Epithelial cell of esophagus (primary cell): ENCODE data around the gene SHC3.
A peak's percentile ranks its signal among the peaks of the same experiment; 100 is the strongest.

ENCODE experiments used
- DNase-seq: peaks from one replicate; pipeline ENCODE4 v3.0.0; 2010; ENCODE audit warnings: low read depth
- H3K4me3 ChIP-seq: 2 replicates; pipeline ENCODE4 v1.5.1; 2011; ENCODE audit warnings: mild to moderate bottlenecking, low read length, control low read depth
- TF ChIP-seq, protein P1 (sequence below): IDR thresholded peaks from 2 replicates; pipeline ENCODE4 v1.5.1; 2011; ENCODE audit warnings: low read depth, mild to moderate bottlenecking, low read length, control low read depth, inconsistent platforms; ENCODE audit not compliant: insufficient read depth; ENCODE audit errors: missing control alignments

Gene SHC3

DNA sequence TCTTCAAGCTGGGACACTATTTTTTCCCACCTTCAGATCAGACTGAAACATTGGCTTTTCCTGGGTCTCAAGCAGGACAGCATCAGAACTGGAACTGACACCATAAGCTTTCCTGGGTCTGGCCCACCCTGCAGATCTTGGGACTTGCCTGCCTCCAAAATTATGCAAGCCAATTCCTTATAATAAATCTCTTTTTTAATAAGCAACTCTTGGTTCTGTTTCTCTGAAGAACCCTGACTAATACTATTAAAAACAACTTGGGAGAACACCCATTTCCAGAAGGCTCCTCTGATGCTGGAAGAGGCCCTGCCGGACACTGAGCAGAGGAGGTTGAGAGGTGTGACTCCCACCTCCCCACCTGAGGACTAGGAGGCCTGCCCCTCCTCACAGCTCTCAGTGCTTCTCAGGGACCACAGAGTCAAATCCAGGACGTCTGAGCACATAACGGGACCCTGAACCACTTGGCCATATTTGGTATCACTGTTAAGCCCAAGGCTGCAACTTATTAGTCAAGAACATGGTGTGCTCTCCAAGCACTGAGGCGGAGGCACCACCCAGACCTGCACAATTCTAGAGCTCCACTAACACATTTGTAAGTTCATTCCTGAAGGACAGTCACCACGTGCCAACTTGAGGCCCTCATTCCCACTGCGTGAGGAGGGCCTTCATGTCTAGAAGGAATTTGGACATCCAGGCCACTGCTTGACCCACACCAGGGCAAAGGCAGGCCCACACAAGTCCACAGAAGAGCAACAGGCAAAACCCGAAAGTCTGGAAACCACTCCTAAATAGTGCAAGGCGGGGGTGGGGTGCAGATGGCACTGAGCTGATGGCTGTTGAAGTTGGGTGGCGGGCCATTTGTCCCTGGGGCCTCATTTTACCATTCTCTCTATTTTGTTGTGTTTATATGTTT lies 9.5 kb downstream of the SHC3 start:
- no peak overlapping the region for H3K4me3 ChIP-seq
- peak; percentile 71 for DNase-seq
- TF ChIP-seq, protein P1, sequence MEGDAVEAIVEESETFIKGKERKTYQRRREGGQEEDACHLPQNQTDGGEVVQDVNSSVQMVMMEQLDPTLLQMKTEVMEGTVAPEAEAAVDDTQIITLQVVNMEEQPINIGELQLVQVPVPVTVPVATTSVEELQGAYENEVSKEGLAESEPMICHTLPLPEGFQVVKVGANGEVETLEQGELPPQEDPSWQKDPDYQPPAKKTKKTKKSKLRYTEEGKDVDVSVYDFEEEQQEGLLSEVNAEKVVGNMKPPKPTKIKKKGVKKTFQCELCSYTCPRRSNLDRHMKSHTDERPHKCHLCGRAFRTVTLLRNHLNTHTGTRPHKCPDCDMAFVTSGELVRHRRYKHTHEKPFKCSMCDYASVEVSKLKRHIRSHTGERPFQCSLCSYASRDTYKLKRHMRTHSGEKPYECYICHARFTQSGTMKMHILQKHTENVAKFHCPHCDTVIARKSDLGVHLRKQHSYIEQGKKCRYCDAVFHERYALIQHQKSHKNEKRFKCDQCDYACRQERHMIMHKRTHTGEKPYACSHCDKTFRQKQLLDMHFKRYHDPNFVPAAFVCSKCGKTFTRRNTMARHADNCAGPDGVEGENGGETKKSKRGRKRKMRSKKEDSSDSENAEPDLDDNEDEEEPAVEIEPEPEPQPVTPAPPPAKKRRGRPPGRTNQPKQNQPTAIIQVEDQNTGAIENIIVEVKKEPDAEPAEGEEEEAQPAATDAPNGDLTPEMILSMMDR = no peak

DNA sequence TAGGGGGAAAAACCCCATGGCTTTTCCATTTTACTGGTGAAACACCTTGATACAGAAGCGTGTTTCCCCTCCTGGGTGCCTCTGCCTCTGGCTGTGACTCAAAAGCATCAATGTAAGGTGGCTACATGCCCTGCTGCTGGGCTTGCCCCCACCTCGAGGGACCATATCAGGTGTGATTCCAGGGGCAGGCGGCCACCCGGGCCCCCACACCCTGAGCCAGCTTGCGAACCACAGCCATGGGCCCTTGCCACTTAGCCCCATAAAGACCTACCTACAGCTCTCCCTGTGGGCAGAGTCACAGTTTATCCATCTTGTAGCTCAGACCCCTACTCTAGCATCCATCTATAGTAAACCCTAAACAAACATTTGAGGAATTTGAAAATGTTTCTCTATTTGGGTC lies 10.8 kb downstream of the SHC3 start:
- TF ChIP-seq, protein P1 = no peak
- DNase-seq = no peak
- H3K4me3 ChIP-seq = no peak overlapping the region

DNA sequence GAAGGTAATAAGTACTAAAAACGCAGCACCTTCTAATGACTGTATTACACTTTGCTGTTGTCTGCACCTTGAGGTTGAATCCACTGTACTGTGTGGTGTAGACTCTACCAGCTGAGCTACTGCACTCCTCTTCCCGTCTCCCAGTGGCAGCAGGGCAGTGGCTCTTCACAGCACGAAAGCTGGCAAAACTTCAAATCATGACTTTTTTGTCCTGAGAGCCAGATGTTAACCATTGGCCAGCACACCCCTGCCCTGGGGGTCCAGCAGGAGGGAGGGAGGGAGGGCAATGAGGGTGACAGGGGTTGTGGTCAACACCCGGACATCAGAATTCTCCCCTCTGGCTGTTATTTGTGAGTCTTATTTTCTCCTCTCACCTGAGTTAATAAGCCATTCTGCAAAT lies 11.8 kb downstream of the SHC3 start:
- H3K4me3 ChIP-seq = no peak overlapping the region
- no peak for DNase-seq
- TF ChIP-seq, protein P1 = no peak

DNA sequence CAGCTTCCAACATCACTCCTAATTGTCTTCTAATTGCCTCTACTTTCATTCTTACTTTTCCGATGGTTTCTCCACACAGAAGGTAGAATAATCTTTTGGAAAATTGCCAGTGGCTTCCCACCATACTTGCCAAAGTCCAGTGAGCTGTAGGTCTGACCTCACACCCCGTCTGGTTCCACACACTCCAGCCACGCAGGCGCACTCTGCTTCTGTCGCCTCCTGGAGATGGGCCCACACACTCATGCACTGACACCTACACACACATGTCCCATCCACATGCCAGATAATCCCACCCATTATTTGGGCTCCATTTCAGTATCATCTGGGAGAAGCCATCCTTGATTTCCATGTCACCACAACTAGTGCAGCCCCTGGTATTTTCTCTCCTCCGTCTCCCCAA lies 12.7 kb downstream of the SHC3 start:
- H3K4me3 ChIP-seq = no peak overlapping the region
- DNase-seq = no peak
- TF ChIP-seq, protein P1 = no peak

DNA sequence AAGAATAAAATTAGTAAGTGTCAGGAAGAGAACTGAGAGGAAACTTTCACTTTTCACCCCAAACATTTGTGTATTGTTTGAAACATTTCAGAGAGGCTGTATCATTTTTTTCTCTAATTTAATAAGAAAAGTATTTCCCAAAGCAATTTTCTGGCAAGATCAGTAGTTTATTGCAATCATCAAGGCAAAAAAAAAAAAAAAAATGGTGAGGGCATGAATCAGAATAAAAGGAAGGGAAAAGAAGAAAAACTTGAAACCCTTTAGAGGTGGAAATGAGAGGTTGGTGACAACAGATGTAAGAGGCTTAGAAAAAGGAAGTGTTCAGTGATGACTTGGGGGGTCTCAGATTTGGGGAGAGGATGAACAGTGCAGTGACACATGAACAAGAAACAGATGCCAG lies 13.3 kb downstream of the SHC3 start:
- no peak for DNase-seq
- TF ChIP-seq, protein P1 = no peak
- H3K4me3 ChIP-seq = no peak overlapping the region

DNA sequence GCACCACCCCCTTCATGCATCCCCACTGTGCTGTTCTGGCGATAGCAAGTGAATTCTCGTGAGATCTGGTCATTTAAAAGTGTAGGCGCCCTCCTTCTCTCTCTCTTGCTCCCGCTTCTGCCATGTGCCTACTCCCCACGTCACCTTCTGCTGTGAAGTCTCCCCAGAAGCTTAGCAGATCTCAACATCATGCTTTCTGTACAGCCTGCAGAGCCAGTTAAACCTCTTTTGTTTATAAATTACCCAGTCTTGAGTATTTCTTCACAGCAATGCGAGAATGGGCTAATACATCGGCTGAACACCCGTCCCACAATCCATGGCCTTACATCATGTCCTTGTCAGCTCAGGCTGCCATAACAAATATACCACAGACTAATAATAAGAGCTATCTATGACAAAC lies 17.4 kb downstream of the SHC3 start:
- TF ChIP-seq, protein P1 = no peak
- DNase-seq = peak; percentile 25
- no peak overlapping the region for H3K4me3 ChIP-seq

DNA sequence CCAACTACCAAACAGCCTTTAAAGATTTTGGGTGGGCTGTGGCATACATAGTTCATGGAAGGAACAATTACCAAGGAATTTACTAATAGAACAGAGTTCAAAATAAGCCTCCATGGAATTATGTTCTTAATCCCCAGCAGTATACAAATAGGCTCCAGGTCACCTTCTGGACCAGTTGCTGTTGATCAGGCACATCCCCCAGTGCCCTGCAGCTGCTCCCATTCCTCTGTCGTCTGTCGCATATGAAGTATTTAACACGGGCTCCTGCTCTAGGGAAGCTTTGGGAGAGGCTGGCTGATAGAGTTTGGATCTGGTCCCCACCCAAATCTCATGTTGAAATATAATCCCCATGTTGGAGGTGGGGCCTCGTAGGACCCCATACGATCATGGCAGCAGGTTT lies 17.8 kb downstream of the SHC3 start:
- TF ChIP-seq, protein P1 = no peak
- H3K4me3 ChIP-seq = no peak overlapping the region
- no peak for DNase-seq
